Femur (tissue), 1 donor: Measurements from ENCODE around the gene YIPF2.
A peak's percentile ranks its signal among the peaks of the same experiment; 100 is the strongest.

Source experiments
- DNase-seq: peaks from one replicate; pipeline ENCODE4 v3.0.0-alpha.2; 2017

The YIPF2 gene

DNA sequence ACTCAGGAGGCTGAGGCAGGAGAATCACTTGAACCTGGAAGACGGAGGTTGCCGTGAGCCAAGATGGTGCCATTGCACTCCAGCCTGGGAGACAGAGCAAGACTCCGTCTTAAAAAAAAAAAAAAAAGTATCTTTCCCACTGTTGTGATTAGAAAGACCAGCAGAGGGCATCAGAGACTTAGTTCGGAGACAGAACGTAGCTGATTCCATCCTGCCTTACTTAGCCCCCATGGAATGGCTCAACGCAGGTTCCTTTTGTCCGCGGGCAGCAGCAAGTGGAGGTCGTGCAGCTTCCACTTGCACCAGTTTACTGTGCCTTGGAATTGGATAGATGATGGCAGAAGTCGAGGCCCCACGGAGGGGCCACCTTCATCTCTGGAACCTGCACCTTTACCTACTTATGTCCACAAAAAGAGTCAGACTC lies 8.2 kb upstream of the YIPF2 start:
- no peak for DNase-seq

- no peak for DNase-seq
These were observed 7.1 kb upstream of the YIPF2 start for GRCh38 chr19:10935371-10936059.

DNA sequence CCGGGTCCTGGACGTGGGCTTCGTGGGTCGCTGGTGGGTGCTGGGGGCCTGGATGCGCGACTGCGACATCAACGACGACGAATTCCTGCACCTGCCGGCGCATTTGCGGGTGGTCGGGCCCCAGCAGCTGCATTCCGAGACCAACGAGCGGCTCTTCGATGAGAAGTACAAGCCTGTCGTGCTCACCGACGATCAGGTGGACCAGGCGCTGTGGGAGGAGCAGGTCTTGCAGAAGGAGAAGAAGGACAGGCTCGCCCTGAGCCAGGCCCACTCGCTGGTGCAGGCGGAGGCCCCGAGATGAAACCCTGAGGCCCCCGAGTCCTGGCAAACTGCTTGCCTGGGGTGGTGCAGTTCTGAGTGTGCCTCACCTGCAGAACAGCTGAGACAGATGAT lies 959 bp upstream of the YIPF2 start:
- no peak for DNase-seq

DNA sequence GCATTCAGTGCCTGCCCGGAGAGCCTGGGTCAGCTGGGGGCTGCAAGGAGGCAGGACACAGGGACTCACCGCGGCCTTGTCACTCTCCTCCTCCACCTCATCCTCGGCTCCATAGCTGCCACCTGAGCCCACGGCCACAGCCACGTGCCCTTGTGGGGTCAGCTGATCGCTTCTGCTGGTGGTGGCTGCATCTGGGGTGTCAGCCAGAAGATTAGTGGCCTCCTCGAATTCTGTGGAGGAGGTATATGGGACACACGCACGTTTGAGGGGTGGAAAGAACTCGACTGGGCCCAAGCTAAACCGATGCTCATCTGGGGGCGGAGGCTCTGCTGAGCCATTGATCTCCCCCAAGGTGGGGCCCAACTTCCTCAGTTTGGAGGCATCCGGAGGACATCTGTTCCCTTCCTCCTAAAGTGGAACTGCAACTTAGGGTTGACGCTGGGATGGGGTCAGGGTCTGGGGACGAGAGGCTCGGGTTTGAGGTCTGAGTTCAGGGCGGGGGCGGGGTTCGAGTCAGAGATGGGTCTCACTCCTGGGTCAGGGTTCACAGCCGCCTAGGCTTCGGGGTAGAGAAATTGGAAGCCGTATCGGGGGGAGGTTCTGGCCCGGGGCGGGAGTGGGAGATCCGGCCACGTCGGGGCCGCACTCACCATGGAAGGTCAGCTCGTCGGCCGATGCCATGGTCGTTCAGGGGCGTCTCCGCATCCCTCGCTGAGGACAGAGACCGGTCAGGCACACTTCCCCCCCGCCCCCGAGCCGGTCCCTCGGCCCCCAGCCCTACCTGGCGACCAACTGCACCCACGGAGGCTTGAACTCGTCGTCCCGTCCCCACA lies 493 bp downstream of the YIPF2 start:
- no peak for DNase-seq

GRCh38 chr19:10924597-10924996 lies 3.8 kb downstream of the YIPF2 start:
- no peak for DNase-seq

DNA sequence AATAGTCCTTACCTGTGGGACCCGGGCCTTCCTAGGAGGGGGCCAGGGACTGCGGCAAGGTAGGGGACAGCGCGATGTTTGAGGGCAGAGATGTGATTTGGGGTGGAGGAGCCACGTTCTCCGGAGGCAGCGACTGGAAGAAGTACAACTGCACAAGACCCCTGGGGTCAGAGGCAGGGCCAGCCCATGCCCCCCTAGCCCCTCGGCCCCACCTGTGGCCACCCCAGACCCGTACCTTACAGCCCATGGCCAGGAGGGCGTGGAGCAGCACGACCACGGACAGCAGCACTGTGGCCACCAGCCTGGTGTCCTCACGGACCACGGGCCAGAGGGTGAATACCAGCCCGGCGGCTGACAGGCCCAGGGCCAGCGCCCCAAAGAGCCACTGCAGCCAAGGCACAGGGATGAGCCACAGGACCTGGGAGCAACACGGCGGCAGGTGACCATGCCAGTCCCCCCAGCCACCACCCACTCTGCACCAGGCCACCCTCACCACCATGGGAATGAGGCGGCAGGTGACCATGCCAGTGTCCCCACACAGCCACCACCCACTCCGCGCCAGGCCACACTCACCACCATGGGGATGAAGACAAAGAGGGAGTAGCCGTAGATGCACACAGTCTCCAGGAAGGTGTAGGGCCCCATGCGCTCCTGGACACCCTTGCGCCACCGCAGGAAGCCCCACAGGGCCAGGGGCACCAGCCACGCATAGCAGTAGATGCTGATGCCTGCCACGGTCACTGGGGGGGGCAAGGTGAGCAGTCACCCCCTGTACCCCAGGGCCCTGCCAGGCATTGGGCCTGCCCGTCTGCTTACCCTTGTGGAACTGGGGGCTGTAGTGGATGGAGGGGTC lies 5.0 kb downstream of the YIPF2 start:
- DNase-seq: no peak

- DNase-seq: no peak
These were observed 5.8 kb downstream of the YIPF2 start for GRCh38 chr19:10922638-10923014.

DNA sequence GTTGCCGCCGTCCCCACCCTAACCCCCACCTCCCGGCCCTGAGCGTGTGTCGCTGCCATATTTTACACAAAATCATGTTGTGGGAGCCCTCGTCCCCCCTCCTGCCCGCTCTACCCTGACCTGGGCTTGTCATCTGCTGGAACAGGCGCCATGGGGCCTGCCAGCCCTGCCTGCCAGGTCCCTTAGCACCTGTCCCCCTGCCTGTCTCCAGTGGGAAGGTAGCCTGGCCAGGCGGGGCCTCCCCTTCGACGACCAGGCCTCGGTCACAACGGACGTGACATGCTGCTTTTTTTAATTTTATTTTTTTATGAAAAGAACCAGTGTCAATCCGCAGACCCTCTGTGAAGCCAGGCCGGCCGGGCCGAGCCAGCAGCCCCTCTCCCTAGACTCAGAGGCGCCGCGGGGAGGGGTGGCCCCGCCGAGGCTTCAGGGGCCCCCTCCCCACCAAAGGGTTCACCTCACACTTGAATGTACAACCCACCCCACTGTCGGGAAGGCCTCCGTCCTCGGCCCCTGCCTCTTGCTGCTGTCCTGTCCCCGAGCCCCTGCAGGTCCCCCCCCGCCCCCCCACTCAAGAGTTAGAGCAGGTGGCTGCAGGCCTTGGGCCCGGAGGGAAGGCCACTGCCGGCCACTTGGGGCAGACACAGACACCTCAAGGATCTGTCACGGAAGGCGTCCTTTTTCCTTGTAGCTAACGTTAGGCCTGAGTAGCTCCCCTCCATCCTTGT lies 6.4 kb downstream of the YIPF2 start:
- no peak for DNase-seq

DNA sequence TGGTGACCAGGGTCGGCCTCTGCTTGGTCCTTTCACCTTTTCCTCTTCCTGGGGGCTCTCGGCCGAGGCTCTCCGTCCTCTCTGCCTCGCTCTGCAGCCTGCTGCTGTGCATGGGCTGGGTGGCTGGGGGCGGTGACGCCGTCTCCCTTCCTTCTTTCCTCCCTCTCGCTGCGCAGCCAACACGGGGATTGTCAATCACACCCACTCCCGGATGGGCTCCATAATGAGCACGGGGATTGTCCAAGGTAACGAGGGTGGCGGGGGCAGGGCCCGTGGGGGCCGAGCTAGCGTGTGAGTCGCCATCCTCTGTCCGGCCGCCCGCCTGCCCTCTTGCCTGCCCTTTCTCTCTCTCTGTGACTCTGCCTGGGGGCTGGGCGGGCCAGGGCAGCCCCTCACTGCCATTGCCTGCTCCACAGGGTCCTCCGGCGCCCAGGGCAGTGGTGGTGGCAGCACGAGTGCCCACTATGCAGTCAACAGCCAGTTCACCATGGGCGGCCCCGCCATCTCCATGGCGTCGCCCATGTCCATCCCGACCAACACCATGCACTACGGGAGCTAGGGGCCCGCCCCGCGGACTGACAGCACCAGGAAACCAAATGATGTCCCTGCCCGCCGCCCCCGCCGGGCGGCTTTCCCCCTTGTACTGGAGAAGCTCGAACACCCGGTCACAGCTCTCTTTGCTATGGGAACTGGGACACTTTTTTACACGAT lies 7.1 kb downstream of the YIPF2 start:
- DNase-seq: no peak

DNA sequence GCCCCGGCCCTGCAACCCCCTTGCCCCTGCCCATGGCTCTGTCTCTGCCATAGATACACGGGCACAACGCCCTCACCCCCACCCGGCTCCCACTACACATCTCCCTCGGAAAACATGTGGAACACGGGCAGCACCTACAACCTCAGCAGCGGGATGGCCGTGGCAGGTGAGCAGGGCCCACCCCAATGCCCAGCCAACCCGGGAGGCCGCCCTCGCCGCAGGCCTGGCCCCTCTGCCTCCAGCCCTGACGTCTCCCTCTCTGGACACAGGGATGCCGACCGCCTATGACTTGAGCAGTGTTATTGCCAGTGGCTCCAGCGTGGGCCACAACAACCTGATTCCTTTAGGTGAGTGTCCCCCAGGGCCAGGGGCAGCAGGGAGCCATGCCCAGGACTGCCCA lies 7.7 kb downstream of the YIPF2 start:
- no peak for DNase-seq

- DNase-seq: no peak
These were observed 8.2 kb downstream of the YIPF2 start for GRCh38 chr19:10920288-10920655.

DNA sequence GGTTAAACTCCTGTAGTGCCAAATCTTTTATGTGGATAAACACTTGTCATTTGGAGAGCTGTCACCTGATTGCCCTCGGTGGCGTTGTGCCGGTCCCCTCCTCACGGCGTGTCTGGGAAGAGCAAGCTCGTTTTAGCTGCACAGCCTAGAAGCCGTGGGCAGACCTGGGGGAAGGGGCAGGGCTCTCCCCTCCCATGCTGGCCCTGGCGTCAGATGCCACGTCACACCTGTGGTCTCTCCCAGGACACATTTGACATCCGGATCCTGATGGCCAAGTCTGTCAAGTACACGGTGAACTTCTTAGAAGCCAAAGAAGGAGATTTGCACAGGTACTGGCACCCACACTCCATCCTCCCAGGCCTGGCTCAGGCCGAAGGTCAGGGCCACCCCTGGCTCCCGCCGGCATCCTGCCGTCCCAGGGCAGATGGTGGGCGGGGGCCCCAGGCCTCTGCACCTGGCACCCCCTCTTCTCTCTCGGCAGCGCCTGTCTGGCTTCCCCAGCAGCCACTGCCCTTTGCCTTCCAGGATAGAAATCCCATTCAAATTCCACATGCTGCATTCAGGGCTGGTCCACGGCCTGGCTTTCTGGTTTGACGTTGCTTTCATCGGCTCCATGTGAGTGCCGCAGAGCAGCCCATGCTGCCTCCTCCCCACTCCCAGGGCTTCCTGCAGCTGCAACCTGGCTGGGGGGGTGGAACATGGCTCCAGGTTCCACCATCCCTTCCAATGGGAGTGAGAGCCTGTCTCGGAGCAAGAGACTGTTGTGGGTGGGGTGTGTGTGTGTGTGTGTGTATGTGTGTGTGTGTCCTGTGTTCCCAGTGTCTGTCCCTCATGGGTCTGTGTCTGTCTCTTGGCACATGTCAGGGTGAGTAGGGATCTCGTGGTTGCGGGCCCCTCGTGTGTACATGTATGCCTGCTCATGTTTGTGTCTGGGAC lies 8.8 kb downstream of the YIPF2 start:
- DNase-seq: no peak

DNA sequence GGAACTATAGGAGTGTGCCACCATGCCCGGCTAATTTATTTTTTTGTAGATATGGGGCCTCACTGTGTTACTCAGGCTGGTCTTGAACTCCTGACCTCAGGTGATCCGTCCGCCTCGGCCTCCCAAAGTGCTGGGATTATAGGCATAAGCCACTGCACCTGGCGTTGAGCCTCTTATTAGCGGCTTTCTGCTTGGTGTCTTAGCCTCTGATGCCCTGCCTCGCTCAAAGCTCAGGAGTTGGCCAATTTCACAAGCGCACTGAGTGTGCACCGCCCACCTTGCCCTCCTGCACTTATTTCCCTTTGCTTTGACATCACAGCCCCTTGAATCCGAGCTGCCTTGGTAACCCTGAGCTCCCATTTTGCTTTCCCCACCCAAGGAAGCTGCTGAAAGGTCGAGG lies 10.1 kb downstream of the YIPF2 start:
- DNase-seq: no peak

- peak; percentile 14 for DNase-seq
These were observed 11.8 kb downstream of the YIPF2 start for GRCh38 chr19:10916602-10917001.

DNA sequence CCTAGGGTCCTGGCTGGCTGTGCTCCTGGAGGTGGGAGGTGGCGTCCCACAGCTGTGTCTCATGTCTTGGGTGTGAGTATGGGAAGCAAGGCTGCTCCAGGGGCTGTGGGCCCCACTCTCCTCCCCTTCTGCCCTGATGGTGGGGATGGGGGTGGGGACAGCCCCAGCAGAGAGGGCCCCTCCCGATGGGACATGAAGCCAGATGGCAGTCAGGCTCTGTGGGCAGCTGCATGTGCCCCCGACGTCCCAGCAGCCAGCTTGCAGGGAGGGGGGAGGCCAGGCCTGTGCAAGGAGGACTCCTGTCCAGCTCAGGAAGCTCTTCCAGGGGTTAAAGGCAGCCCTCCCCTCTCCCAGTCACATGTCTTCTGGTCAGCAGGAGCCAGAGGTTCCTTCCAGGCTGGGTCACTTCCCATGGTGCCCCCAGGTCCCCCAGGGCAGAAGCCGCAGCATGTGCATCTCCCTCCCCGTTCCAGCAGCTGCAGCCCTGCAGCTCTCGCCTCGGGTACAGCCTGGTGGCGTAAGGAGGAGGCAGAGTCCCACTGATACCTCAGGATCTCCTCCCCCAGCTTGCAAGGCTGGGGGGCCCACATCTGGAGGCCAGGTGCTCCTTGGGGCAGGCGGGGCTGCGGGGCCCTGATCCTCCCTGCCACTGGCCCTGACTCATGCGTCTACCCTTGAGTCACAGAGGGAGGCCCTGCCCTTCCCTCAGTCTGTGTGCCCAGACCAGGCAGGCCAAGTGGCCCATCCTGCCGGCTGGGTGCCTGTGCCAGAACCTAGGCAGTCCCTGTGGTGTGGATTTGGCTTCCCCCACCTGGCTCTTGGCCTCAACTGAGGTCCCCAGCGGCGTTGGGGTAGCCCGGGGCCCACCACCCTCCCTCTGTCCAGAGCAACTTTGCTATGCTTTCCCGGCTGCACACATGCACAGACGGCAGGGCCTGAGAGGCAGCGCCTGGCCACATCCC lies 13.0 kb downstream of the YIPF2 start:
- peak; percentile 65 for DNase-seq

DNA sequence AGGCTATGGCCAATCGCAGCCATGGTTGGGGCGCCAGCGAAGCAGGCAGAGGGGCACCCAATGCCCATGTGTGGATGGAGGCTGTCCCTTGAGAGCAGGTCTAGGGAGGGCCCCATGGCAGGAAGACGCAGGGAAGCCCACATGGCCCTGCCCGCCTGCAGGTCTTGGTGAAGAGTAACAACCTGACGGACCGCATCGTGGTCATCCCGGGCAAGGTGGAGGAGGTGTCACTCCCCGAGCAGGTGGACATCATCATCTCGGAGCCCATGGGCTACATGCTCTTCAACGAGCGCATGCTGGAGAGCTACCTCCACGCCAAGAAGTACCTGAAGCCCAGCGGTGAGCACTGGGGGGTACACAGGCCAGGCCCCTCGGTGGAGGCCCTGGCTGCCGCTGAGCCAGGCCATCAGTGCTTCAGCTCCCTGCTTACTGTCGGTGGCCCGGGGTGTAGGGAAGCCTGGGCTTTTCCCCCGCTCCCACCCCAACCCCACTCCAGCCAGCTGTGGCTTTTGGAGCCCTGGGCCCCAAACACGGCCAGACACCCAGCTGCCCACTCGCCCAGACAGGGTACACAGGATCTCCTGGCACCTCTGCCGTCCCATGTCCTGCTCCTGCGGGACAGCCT lies 14.6 kb downstream of the YIPF2 start:
- DNase-seq: peak; percentile 16

GRCh38 chr19:10912619-10913018 lies 15.8 kb downstream of the YIPF2 start:
- DNase-seq: no peak

- DNase-seq: no peak
These were observed 16.7 kb downstream of the YIPF2 start for GRCh38 chr19:10911579-10912363.
